AG08396 (cell line): Measurements from ENCODE around the gene PPP1R12A.
"Not testable (repeated sequence)": the region's sequence is repeated elsewhere in the genome, so short reads cannot be mapped to it uniquely, and the experiment has no call there.

ENCODE experiments used
- DNase-seq: peaks from one replicate; pipeline ENCODE4 v3.0.0; 2012; ENCODE audit warnings: low spot score, mixed read lengths

The PPP1R12A gene

GRCh38 chr12:79935021-79935623, at the start of gene PPP1R12A:
Gene PPP1R12A, minus strand, starts transcription at chr12:79935097. Its CDS starts 166 bp downstream, at chr12:79934931.
- DNase-seq, result peak; percentile 95

DNA sequence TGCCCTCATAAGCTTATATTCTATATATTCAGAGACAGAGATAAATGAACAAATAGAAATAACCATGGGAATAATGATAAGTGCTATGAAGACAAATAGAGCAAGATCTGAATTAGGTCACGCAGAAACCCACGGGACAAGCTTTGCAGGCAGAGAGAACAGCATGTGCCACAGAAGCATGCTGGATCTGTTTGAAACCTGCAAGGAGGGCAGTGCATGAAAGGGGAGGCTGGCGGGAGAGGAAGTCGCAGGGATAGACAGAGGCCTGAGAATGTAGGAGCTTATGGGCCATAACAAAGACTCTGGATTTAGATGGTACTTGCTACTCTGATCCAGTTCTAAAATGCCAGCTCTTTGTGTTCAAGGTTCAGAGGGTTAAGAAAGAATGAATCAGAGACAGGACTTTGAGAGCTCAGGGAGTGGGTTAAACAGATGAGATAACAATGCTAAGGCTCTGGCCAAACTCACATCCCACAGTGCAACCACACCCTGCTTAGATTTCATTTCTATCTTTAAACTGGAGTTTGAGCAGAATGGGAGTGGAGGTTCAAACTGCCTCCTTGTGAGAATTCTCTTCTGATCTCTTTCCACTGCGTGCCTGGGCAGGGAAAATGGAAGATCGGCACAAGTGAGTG, 49.2 kb upstream of the PPP1R12A start:
- peak; percentile 21 for DNase-seq

- peak; percentile 43 for DNase-seq
Measured at GRCh38 chr12:79983492-79983891, 48.6 kb upstream of the PPP1R12A start.

DNA sequence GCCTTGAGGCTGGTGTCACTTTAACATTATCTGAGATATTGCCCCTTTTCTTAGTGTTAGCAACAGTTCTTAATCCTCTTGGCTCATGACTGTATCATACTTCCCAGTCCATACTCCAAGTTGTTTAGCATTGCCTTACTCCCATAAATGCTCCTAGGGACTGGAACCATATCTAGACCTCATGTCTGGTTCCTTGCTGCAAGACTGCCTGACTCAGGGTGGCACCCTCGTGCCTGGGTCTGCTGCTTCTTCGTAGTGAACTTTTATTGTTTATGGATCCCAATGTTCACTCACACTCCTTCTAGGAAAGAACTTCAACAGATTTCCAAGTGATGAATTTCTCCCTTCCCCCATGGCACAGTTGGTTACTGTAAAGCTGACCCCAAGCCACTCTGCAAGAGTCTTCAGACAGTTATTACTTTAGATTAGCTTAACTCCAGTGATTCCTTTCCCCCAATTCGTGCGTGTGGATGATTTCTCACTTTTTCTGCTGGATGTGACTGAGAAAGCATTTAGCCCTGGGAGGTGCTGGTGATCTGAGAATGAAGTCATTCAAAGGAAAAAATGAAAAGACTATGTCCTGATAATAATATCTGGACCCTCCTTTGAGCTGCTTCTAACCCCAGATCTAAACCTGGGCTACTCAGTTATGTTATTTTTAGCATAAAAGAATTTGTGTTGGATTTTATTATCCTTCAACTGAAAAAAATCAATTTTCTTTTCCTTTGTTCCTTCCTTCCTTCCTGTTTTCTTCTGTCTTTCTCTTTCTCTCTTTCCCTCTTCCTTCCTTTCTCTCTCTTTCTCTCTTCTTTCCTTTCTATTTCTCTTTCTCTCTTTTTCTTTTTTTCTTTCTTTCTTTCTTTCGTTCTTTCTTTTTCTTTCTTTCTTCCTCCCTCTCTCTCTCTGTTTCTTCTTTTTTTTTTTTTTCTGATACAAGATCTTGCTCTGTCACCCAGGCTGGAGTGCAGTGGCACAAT, 47.5 kb upstream of the PPP1R12A start:
- no peak for DNase-seq

GRCh38 chr12:79978692-79979091, 43.8 kb upstream of the PPP1R12A start:
- DNase-seq, result no peak

DNA sequence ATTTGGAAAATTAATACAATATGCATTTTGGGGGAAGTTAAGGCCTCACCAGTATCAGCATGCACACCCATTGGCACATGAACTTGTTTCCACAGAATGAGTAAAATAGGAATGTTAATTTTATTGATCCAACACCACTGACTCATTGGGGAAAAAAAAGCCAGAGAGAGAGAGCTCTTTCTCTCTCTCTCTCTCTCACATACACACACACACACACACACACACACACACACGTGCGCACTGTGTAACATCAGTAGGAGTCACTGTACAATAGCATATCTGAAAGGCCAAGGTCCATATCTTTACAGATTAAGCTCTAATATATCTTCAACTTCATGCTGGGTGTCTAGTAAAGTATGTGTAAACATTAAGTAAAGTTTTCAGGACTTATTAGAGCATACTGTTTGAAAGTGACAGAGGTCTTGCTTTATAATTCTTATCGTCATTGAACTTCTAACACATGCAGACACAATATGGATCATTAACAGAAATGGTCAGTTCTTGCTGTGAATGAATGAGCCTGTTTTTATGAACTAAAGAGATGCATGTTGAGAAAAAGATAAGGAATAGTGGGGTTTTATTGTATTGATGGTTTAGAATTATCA, 43.1 kb upstream of the PPP1R12A start:
- DNase-seq, result not testable (repeated sequence)

GRCh38 chr12:79975143-79975542, 40.2 kb upstream of the PPP1R12A start:
- no peak for DNase-seq

DNA sequence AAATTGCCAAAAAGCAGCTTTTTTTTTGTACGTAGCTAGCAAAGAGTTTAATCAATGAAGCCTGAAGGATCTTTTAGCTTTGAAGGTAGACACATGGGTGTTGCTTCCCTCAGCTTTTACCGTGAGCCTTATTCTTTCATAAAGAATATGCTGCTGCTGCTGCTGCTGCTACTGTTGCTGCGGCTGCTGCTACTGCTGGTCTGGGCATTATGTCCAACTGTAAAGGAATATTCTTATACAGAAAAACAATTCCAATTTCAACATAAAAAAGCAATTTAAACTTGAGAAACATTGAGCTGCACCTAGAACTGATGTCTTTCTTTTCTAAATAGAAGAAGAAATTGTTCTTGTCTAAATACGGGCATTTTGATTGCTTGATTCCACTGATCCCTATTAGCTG, 38.9 kb upstream of the PPP1R12A start:
- DNase-seq, result no peak

DNA sequence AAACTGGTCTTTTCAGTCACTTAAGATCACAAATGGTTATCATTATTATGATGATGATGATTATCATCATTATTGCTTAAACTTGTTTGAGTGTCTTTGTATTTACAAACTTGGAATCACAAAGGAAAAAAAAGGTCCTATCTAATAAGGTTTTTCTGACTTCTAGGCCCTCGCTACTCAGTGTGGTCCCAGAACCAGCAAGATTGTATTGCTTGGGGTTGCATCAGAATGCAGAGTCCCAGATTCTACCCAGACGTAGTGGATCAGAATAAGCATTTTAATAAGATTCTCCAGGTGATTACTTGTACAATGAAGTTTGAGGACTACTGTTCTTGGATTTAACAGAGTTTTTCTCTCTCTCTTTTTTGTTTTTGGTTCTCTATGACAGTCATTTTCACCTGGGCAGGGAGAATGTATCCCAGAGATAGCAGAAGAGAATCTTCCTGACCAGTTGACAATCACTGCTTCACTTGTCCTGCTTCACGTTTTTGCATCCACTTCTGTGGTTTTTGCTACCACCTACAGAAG, 29.3 kb upstream of the PPP1R12A start:
- no peak for DNase-seq

GRCh38 chr12:79961411-79961810, 26.5 kb upstream of the PPP1R12A start:
- no peak for DNase-seq

DNA sequence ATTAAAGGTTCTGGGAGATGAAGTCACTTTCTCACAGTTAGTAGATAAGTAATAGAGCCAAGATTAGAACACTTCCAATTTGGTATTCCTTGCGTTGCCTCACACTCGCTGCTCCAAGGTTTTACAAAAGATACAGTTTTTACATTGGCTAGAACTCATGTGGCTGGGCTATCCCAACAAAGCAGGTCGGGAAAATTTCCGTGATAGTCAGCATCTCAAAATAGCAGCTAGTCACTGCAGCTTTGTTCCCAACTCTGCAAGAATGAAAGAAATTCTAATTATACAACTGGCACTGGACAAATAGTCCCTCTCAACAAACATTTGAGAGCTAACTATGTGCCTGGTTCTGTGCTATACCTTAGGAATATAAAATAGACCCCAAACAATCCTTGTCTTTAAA, 24.6 kb upstream of the PPP1R12A start:
- no peak for DNase-seq

DNA sequence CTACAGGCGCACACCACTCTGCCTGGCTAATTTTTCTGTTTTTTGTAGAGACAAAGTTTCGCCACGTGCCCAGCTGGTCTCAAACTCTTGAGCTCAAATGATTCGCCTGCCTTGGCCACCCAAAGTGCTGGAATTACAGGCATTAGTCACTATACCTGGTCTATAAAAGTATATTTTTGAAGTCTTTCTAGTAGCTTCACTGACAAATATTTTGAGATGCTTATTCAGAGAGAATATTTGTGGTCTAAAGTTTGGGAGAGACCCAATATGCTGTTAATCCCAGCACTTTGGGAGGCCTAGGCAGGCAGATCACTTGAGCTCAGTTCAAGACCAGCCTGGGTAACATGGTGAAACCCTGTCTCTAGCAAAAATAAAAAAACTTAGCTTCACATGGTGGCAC, 22.0 kb upstream of the PPP1R12A start:
- no peak for DNase-seq

DNA sequence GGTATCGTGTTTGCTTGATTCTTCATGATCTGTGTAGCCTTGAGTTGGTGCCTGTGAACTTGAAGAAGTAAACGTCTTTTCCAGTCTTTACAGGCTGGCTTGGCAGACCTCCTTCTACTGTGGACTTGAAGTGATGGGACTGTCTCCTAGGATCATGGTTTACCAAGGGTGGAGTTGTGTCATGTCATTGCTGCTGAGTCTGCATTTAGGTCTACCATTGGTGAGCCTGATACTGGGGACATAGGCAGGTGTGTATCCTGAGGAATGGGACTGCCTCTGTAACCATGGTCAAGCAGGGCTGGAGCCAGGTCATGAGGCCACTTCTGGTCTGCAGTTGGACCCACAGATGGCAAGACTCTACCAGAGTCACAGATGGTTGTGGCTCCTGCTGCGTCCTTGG, 20.7 kb upstream of the PPP1R12A start:
- DNase-seq, result no peak

GRCh38 chr12:79954037-79954610, 19.2 kb upstream of the PPP1R12A start:
- DNase-seq, result no peak

DNA sequence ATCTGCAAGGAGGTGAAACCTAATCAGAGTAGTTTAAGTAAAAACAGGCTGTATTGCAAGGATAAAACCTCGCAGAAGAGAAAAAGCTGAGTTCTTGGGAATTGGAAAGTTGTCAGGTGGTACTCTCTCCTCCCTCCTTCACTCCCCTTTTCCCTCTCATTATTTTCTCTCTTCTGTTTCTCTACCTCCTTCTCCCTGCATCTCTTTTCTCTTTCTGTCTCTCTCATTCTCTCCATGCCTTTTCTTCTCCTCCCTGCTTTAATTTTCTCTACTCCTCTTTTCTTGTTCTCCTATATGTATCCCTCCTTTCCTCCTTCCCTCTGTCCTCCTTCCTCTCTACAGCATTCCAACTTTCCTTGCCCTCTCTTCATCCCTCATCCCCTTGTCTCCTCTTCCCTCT, 14.2 kb upstream of the PPP1R12A start:
- DNase-seq, result no peak

DNA sequence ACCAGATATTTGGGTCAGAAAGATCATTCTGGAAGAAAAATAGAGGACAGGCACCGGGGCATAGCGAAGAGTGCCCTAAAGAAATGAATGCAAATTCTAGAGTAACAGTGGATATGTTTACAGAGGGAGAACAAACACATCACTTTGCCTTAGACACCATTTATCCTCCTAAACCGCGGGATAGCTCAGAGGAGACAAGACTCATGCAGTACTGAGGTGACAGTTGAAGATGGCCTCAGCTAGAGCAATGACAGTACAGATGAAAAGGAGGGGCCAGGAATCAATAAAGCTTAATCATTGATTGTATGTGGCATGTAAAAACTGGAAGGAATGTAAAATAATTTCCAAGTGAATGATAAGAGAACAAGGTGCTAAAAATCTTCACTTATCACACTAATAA, 10.5 kb upstream of the PPP1R12A start:
- no peak for DNase-seq

GRCh38 chr12:79944565-79944964, 9.7 kb upstream of the PPP1R12A start:
- no peak for DNase-seq

- not testable (repeated sequence) for DNase-seq
Measured at GRCh38 chr12:79942846-79943245, 7.9 kb upstream of the PPP1R12A start.

DNA sequence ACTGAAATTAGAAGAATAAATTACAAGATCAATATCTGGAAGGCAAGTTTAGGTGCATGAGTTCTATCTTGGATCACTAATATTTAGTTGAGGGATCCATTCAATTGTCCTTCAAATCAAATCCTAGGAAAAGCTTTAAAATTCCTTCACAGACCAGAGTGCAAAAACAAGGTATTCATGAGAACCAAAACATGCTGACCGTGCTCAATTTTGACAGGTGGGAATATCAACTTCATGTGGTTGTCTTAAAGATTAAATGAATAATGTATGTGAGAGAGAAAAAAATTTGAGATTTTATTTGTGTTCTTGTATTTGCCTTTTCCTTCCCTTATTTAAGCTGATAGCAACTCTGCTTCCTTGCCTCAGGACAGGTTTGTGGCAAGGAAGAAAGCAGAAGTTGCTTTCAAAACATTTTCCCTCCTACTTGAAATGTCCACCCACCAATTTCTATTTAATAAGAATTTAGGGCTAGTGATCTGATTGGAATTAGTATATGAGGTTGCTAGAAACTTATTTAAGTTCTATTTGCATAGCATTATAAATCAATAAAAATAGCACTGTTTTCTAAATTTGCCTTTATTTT, 4.9 kb upstream of the PPP1R12A start:
- DNase-seq, result no peak

- DNase-seq, result no peak
Measured at GRCh38 chr12:79938843-79939242, 3.9 kb upstream of the PPP1R12A start.

- no peak for DNase-seq
Measured at GRCh38 chr12:79936670-79937069, 1.8 kb upstream of the PPP1R12A start.
